Subcutaneous adipose tissue (tissue), 4 donors: ENCODE results near the gene ALDH8A1. TPM values are rescaled to one million over a fixed set of nuclear protein-coding genes. Genes with fewer than 3 reads are reported as not detected.

Experiments
- total RNA-seq, 4 donors: library from RNA; depleted of rRNA; stranded (reverse); fragments of >200 nt; gene quantifications; one replicate each; pipeline ENCODE4 v1.1.0, GENCODE V29; 2016
- TF ChIP-seq, protein P1 (sequence below): fragments of 450-650 bp; IDR thresholded peaks from one replicate; pipeline ENCODE4 v1.5.1; 2016; ENCODE audit warnings: low read depth, mild to moderate bottlenecking, control low read depth, antibody characterized with exemption, moderate library complexity

Gene ALDH8A1
- total RNA-seq, 4 donors from 2014 or later = 1.5 to 4.7 TPM; not detected in 2

- TF ChIP-seq, protein P1, sequence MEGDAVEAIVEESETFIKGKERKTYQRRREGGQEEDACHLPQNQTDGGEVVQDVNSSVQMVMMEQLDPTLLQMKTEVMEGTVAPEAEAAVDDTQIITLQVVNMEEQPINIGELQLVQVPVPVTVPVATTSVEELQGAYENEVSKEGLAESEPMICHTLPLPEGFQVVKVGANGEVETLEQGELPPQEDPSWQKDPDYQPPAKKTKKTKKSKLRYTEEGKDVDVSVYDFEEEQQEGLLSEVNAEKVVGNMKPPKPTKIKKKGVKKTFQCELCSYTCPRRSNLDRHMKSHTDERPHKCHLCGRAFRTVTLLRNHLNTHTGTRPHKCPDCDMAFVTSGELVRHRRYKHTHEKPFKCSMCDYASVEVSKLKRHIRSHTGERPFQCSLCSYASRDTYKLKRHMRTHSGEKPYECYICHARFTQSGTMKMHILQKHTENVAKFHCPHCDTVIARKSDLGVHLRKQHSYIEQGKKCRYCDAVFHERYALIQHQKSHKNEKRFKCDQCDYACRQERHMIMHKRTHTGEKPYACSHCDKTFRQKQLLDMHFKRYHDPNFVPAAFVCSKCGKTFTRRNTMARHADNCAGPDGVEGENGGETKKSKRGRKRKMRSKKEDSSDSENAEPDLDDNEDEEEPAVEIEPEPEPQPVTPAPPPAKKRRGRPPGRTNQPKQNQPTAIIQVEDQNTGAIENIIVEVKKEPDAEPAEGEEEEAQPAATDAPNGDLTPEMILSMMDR = no peak
Observed at GRCh38 chr6:134910593-134910935, 39.3 kb downstream of the ALDH8A1 start.

GRCh38 chr6:134909701-134910592, 40.0 kb downstream of the ALDH8A1 start:
- TF ChIP-seq, protein P1 = no peak

GRCh38 chr6:134908906-134909516, 40.9 kb downstream of the ALDH8A1 start:
- TF ChIP-seq, protein P1 = no peak

GRCh38 chr6:134903448-134903847, 46.5 kb downstream of the ALDH8A1 start:
- TF ChIP-seq, protein P1 = no peak

- TF ChIP-seq, protein P1 = no peak
Observed at GRCh38 chr6:134902936-134903335, 47.0 kb downstream of the ALDH8A1 start.

GRCh38 chr6:134902074-134902861, 47.6 kb downstream of the ALDH8A1 start:
- TF ChIP-seq, protein P1 = no peak

DNA sequence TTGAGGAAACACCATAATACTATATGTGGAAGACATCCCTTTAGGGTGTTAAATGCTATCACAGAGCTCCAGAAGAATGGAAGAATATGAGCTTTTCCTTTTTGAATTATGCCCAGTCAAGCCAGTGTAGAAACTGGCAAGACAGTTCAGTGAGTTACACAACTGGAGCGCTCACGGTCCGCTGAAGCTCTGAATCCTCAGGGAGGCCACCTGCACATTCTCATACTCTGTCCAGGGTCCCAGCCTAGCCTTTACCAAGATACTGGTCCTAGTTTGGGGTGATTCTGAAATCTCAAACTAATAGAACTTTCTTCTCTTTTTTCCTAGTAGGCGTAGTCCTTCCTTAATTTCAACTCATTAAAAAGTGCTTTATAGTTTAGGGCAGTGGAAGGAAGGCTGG, 51.3 kb downstream of the ALDH8A1 start:
- TF ChIP-seq, protein P1 = no peak
